OCI-LY3 (cell line): ENCODE results near the gene PCDHA7.
"Not testable (repeated sequence)": the region's sequence is repeated elsewhere in the genome, so short reads cannot be mapped to it uniquely, and the experiment has no call there.

Experiments
- H2AFZ ChIP-seq: fragments of 200-600, 300-600 bp; shearing (Covaris generic); 2 replicates; pipeline ENCODE4 v1.6.0; 2014; ENCODE audit warnings: antibody characterized with exemption, low read depth, low read length
- H3K27ac ChIP-seq: fragments of 200-600, 300-600 bp; sonication (generic); 2 replicates; pipeline ENCODE4 v1.5.1; 2014; ENCODE audit warnings: mild to moderate bottlenecking, low read length, moderate library complexity, mixed read lengths
- H3K27me3 ChIP-seq: fragments of 200-600, 300-600 bp; sonication (generic); 2 replicates; pipeline ENCODE4 v1.6.1; 2014; ENCODE audit warnings: low read depth, low read length, mixed read lengths
- H3K36me3 ChIP-seq: fragments of 200-600, 300-600 bp; sonication (generic); replicated peaks from 2 replicates; pipeline ENCODE3; 2014; ENCODE audit warnings: low read depth, low read length, mixed read lengths
- H3K4me1 ChIP-seq: fragments of 300-600, 200-600 bp; sonication (generic); 2 replicates; pipeline ENCODE4 v1.6.1; 2014; ENCODE audit warnings: low read length, mixed read lengths
- H3K4me2 ChIP-seq: fragments of 200-600, 300-600 bp; sonication (generic); 2 replicates; pipeline ENCODE4 v1.6.1; 2014; ENCODE audit warnings: low read length, mixed read lengths
- H3K4me3 ChIP-seq: fragments of 300-600, 200-600 bp; sonication (generic); 2 replicates; pipeline ENCODE4 v1.5.1; 2014; ENCODE audit warnings: antibody characterized with exemption, mild to moderate bottlenecking, low read length, moderate library complexity
- H3K79me2 ChIP-seq: fragments of 300-600, 200-600 bp; shearing (Covaris generic); 2 replicates; pipeline ENCODE4 v1.6.1; 2014; ENCODE audit warnings: mild to moderate bottlenecking, low read length, mixed read lengths
- H3K9ac ChIP-seq: fragments of 300-600, 200-600 bp; shearing (Covaris generic); 2 replicates; pipeline ENCODE4 v1.6.0; 2014; ENCODE audit warnings: mild to moderate bottlenecking, low read length, moderate library complexity
- H3K9me3 ChIP-seq: fragments of 200-600, 300-600 bp; shearing (Covaris generic); 2 replicates; pipeline ENCODE4 v1.6.1; 2014; ENCODE audit warnings: low read length, mixed read lengths; ENCODE audit not compliant: insufficient read depth
- H4K20me1 ChIP-seq: fragments of 200-600, 300-600 bp; sonication (generic); 2 replicates; pipeline ENCODE4 v1.6.1; 2016; ENCODE audit warnings: low read length, mixed read lengths; ENCODE audit not compliant: insufficient read depth
- EZH2phosphoT487 ChIP-seq: fragments of 200-600 bp; shearing (Covaris generic); IDR thresholded peaks from 2 replicates; pipeline ENCODE4 v1.6.1; 2018; ENCODE audit warnings: antibody characterized with exemption, mixed run types, low read depth
- TF ChIP-seq, protein P1 (sequence below): fragments of 200-600, 300-600 bp; sonication (generic); IDR thresholded peaks from 2 replicates; pipeline ENCODE4 v1.5.1; 2014; ENCODE audit warnings: antibody characterized with exemption, low read length, low read depth

Gene PCDHA7

DNA sequence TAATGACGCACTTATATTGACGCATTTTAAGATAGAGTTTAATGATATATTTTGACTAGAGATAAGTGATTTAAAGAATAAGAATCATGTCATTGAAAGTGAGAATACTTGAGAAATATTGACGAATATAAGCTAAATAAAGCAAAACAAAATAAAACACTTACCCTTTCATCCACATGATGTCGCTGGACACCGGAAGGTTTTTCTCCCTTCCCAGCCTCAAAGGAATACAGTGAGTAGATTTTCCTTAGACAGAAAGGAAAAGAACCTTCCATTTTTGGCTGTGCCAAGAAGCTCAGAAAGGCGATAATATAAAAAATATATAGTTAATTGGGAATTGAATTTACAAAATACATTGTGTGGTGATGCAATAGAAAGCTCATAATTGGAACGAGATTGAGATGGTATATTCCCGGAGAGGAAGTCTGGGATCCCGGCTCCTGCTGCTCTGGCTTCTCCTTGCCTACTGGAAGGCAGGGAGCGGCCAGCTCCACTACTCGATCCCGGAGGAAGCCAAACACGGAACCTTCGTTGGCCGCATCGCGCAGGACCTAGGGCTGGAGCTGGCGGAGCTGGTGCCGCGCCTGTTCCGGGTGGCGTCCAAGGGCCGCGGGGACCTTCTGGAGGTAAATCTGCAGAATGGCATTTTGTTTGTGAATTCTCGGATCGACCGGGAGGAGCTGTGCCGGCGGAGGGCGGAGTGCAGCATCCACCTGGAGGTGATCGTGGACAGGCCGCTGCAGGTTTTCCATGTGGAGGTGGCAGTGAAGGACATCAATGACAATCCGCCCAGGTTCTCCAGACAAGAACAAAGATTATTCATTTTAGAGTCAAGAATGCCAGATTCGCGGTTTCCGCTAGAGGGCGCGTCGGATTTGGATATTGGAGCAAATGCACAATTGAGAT is 12.4 kb upstream of the PCDHA7 start, which contains the start of gene PCDHA5:
PCDHA5 (plus strand) TSS at position 239 of the 906 bp plus-strand sequence.
- H3K36me3 ChIP-seq: no peaks in the 10 kb centered on the region
- no peaks in the 10 kb centered on the region for H4K20me1 ChIP-seq
- no peaks in the 10 kb centered on the region for H3K27me3 ChIP-seq
- H3K4me3 ChIP-seq: no peak within 1 kb of the TSS
- H3K79me2 ChIP-seq: no peaks in the 10 kb centered on the region
- TF ChIP-seq, protein P1, sequence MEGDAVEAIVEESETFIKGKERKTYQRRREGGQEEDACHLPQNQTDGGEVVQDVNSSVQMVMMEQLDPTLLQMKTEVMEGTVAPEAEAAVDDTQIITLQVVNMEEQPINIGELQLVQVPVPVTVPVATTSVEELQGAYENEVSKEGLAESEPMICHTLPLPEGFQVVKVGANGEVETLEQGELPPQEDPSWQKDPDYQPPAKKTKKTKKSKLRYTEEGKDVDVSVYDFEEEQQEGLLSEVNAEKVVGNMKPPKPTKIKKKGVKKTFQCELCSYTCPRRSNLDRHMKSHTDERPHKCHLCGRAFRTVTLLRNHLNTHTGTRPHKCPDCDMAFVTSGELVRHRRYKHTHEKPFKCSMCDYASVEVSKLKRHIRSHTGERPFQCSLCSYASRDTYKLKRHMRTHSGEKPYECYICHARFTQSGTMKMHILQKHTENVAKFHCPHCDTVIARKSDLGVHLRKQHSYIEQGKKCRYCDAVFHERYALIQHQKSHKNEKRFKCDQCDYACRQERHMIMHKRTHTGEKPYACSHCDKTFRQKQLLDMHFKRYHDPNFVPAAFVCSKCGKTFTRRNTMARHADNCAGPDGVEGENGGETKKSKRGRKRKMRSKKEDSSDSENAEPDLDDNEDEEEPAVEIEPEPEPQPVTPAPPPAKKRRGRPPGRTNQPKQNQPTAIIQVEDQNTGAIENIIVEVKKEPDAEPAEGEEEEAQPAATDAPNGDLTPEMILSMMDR: no peak
- no peak for TF ChIP-seq EZH2phosphoT487
- no peak within 1 kb of the TSS for H2AFZ ChIP-seq
- H3K27ac ChIP-seq: no peak within 1 kb of the TSS
- no peak within 1 kb of the TSS for H3K4me2 ChIP-seq
- no peaks in the 10 kb centered on the region for H3K4me1 ChIP-seq
- H3K9ac ChIP-seq: no peak within 1 kb of the TSS
- no peaks in the 10 kb centered on the region for H3K9me3 ChIP-seq

DNA sequence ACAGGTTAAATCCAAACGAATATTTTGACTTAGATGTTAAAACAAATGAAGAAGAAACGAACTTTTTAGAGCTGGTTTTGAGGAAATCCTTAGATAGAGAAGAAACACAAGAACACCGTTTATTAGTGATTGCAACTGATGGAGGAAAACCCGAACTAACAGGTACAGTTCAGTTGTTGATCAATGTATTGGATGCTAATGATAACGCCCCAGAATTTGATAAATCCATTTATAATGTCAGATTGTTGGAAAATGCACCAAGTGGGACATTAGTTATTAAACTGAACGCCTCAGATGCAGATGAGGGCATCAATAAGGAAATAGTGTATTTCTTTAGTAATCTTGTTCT is 11.8 kb upstream of the PCDHA7 start:
- no peak overlapping the region for H3K4me3 ChIP-seq
- no peaks in the 10 kb centered on the region for H3K36me3 ChIP-seq
- no peak overlapping the region for H2AFZ ChIP-seq
- H3K9me3 ChIP-seq: no peaks in the 10 kb centered on the region
- TF ChIP-seq EZH2phosphoT487: no peak
- TF ChIP-seq, protein P1: no peak
- H3K27me3 ChIP-seq: no peaks in the 10 kb centered on the region
- H3K4me2 ChIP-seq: no peak overlapping the region
- no peaks in the 10 kb centered on the region for H3K79me2 ChIP-seq
- no peaks in the 10 kb centered on the region for H4K20me1 ChIP-seq
- no peak overlapping the region for H3K9ac ChIP-seq
- H3K27ac ChIP-seq: no peak overlapping the region
- no peaks in the 10 kb centered on the region for H3K4me1 ChIP-seq

DNA sequence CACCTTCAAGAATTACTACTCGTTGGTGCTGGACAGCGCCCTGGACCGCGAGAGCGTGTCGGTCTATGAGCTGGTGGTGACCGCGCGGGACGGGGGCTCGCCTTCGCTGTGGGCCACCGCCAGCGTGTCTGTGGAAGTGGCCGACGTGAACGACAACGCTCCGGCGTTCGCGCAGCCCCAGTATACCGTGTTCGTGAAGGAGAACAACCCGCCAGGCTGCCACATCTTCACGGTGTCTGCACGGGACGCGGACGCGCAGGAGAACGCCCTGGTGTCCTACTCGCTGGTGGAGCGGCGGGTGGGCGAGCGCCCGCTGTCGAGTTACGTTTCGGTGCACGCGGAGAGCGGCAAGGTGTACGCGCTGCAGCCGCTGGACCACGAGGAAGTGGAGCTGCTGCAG is 11.1 kb upstream of the PCDHA7 start:
- not testable (repeated sequence) for H3K27me3 ChIP-seq, H4K20me1 ChIP-seq, H3K4me3 ChIP-seq, H3K4me1 ChIP-seq, H2AFZ ChIP-seq, H3K36me3 ChIP-seq, H3K9me3 ChIP-seq, H3K79me2 ChIP-seq, H3K9ac ChIP-seq, H3K4me2 ChIP-seq, H3K27ac ChIP-seq

DNA sequence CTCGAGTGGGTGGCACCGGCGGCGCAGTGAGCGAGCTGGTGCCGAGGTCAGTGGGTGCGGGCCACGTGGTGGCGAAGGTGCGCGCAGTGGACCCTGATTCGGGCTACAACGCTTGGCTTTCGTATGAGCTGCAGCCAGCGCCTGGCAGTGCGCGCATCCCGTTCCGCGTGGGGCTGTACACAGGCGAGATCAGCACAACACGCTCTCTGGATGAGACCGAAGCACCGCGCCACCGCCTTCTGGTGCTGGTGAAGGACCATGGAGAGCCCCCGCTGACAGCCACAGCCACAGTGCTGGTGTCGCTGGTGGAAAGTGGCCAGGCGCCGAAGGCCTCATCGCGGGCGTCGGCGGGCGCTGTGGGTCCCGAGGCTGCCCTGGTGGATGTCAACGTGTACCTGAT is 10.6 kb upstream of the PCDHA7 start:
- no peaks in the 10 kb centered on the region for H3K4me1 ChIP-seq
- H2AFZ ChIP-seq: no peak overlapping the region
- TF ChIP-seq EZH2phosphoT487: no peak
- TF ChIP-seq, protein P1: no peak
- no peaks in the 10 kb centered on the region for H3K9me3 ChIP-seq
- H4K20me1 ChIP-seq: no peaks in the 10 kb centered on the region
- H3K27ac ChIP-seq: no peak overlapping the region
- no peak overlapping the region for H3K4me3 ChIP-seq
- no peak overlapping the region for H3K4me2 ChIP-seq
- no peaks in the 10 kb centered on the region for H3K79me2 ChIP-seq
- H3K27me3 ChIP-seq: no peaks in the 10 kb centered on the region
- no peaks in the 10 kb centered on the region for H3K36me3 ChIP-seq
- H3K9ac ChIP-seq: no peak overlapping the region
